ENCODE results near the gene SEMA3C.
A peak's percentile ranks its signal among the peaks of the same experiment; 100 is the strongest.

The SEMA3C gene

DNA sequence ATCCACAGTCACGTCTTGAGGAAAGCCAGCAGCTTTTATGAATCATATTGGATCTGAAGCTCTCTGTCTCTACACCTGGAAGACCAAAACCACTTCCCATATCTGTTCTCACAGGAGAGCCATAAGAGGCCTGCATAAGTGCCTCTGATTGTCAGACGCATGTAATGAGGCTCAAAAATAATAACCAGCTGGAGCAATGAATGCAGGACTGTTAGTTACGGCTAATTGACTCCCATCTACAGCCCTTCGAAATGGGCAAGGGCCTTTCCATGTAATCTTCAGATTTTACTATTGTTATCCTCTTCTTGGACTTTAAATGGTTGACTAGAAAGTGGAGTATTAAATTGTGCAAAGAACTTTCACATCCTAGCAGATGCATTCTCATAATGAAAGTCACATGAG is 4.4 kb upstream of the SEMA3C start:
- no peaks in the 10 kb centered on the region for H3K9me3 ChIP-seq (ENCODE audit: low read length)
- no peaks in the 10 kb centered on the region for H3K36me3 ChIP-seq (ENCODE audit: insufficient read depth, low read length)
- peaks cover 11% of the 10 kb centered on the region for H3K4me1 ChIP-seq (ENCODE audit: insufficient read depth, low read length)
- H3K9ac ChIP-seq (ENCODE audit: low read length): no peak overlapping the region
- no peak overlapping the region for H3K4me3 ChIP-seq (ENCODE audit: low read depth in 1 of 2, low read length in 2 of 2)
- H3K27me3 ChIP-seq (ENCODE audit: control insufficient read depth in 1 of 2, insufficient read depth in 2 of 2, low read length in 2 of 2): no peaks in the 10 kb centered on the region
- H3K27ac ChIP-seq (ENCODE audit: low read depth, low read length): no peak overlapping the region

DNA sequence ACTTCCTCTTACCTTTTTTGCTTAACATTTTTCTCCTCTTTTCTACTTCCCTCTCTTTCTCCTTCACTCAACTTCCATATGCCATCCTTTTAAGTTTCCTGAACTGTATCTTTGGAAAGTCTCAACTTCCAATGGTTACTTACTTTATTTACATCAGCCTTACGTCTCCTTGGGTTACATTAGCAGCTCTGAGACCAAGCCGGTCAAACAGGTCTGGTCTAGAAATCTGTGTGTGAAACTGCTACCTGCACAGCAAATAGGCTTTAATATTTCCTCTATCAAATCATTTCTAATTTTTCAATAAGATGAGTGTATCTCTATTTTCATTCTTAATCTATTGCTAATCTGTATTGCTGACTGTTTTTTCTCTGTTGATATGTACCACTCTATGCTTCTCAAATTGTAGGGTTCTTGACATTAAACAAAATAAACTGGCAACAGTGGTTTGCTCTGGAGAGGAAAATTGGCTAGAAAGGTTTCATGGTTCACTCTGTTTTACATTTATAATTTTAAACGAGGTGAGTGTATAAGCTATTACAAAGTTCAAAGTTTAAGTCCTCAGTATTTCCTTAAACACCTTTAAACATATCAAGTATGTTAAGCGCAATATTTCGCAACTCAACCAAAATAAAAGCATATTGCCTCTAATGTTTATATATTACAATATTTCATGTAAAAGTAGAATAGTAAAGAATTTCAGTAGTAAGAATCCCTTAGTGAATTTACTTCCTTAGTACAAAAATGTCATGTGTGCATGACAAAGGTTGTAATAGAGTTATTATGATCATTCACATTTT is 3.6 kb upstream of the SEMA3C start:
- H3K36me3 ChIP-seq (ENCODE audit: insufficient read depth, low read length): no peaks in the 10 kb centered on the region
- H3K9me3 ChIP-seq (ENCODE audit: low read length): no peaks in the 10 kb centered on the region
- H3K27ac ChIP-seq (ENCODE audit: low read depth, low read length): no peak overlapping the region
- peaks cover 11% of the 10 kb centered on the region for H3K4me1 ChIP-seq (ENCODE audit: insufficient read depth, low read length)
- H3K27me3 ChIP-seq (ENCODE audit: control insufficient read depth in 1 of 2, insufficient read depth in 2 of 2, low read length in 2 of 2): no peaks in the 10 kb centered on the region
- no peak overlapping the region for H3K4me3 ChIP-seq (ENCODE audit: low read depth in 1 of 2, low read length in 2 of 2)
- no peak overlapping the region for H3K9ac ChIP-seq (ENCODE audit: low read length)

DNA sequence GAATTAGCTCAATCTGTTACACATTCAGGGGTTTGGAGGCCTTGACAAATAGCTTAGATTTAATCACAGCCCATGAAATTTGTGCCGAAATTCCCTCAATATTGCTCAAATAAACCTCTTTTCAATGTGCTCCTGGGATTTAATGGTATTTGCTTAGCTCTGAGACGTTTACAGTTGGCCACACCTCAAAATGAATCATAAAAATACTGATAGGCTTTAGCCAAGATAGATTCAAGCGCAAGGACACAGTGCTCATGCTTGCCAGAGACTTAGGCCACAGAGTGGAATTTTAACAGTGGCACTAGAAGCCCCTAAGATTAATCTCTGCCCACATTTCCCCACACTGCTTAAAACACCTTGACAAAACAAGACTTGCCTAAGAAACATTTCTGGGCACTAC is 2.3 kb upstream of the SEMA3C start:
- no peaks in the 10 kb centered on the region for H3K9me3 ChIP-seq (ENCODE audit: low read length)
- no peaks in the 10 kb centered on the region for H3K36me3 ChIP-seq (ENCODE audit: insufficient read depth, low read length)
- no peak overlapping the region for H3K4me3 ChIP-seq (ENCODE audit: low read depth in 1 of 2, low read length in 2 of 2)
- no peak overlapping the region for H3K9ac ChIP-seq (ENCODE audit: low read length)
- peaks cover 18% of the 10 kb centered on the region for H3K4me1 ChIP-seq (ENCODE audit: insufficient read depth, low read length)
- H3K27ac ChIP-seq (ENCODE audit: low read depth, low read length): no peak overlapping the region
- H3K27me3 ChIP-seq (ENCODE audit: control insufficient read depth in 1 of 2, insufficient read depth in 2 of 2, low read length in 2 of 2): no peaks in the 10 kb centered on the region

DNA sequence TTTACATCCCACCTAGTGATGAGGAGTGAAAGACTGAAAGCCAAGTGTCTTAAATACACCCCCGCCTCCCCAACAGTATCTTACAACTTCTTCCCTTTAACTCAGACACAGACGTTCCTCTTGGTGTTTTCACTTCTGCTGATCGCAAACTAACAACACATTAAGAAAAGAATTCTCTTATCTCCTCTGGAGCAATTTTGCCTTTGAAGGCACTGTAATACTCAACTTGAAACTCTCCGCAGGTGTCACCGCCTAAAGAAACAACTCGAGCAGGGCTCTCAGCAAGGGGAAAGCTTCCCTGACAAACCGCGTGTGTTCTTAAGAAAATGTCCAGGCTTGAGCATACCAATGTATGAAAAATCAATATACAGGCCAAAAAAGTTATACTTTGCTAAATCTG is 452 bp downstream of the SEMA3C start:
- Histone ChIP-seq H3K27me3 (ENCODE audit: control insufficient read depth in 1 of 2, insufficient read depth in 2 of 2, low read length in 2 of 2) (no peaks in the 10 kb centered on the region), H3K36me3 (ENCODE audit: insufficient read depth, low read length) (peaks cover 5% of the 10 kb centered on the region), H3K27ac (ENCODE audit: low read depth, low read length) (peak overlapping the region; percentile 56), H3K4me1 (ENCODE audit: insufficient read depth, low read length) (peaks cover 27% of the 10 kb centered on the region), H3K9ac (ENCODE audit: low read length) (peak overlapping the region; percentile 69), H3K9me3 (ENCODE audit: low read length) (no peaks in the 10 kb centered on the region), H3K4me3 (ENCODE audit: low read depth in 1 of 2, low read length in 2 of 2) (peak overlapping the region; percentile 63 to 90)

DNA sequence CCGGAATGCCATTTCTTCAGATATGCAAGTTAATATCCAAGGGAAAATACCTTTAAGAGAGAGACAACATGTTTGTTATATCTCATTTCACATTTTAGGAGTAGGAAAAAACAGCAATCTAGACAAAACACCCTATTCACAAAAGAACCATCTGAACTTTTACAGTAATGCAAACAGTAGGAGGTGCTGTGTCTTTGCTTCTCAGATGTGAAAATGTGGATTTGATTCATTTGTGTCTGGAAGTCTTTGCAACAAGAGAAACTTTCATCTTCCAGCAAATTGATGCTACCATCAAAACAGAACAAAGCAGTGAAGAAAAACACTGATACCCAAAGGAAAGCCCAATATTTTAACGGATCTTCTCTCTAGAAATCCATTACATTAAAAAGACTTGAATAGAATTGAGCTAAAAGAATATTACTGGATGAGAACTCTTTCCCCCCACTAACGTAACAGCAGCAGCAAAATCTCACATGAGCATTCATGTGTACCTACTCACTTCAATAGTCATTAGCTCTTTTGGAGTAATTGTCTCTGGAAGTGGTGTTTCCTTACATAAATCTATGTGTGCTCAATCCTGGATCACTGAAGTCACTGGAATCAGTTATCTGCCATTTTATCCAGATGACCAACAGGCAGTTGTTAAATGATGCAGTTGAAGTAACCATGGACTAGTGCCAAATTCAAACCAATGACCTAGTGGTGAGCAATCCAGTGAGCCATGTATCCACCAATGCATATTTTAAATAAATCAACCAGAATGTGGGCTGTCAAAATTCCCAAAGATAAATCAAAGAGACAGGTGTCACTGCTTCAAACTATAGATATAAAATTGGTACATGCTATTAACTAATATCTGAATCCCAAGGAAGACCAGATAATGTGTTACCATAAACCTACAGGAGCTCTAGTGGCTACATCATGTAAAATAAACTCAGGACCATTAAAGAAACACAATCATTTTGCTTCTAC is 1.8 kb downstream of the SEMA3C start:
- no peaks in the 10 kb centered on the region for H3K9me3 ChIP-seq (ENCODE audit: low read length)
- H3K36me3 ChIP-seq (ENCODE audit: insufficient read depth, low read length): peaks cover 5% of the 10 kb centered on the region
- H3K9ac ChIP-seq (ENCODE audit: low read length): no peak overlapping the region
- H3K4me3 ChIP-seq (ENCODE audit: low read depth in 1 of 2, low read length in 2 of 2): peak overlapping the region; percentile 30 to 90
- peak overlapping the region; percentile 16 for H3K27ac ChIP-seq (ENCODE audit: low read depth, low read length)
- H3K27me3 ChIP-seq (ENCODE audit: control insufficient read depth in 1 of 2, insufficient read depth in 2 of 2, low read length in 2 of 2): no peaks in the 10 kb centered on the region
- peaks cover 33% of the 10 kb centered on the region for H3K4me1 ChIP-seq (ENCODE audit: insufficient read depth, low read length)

DNA sequence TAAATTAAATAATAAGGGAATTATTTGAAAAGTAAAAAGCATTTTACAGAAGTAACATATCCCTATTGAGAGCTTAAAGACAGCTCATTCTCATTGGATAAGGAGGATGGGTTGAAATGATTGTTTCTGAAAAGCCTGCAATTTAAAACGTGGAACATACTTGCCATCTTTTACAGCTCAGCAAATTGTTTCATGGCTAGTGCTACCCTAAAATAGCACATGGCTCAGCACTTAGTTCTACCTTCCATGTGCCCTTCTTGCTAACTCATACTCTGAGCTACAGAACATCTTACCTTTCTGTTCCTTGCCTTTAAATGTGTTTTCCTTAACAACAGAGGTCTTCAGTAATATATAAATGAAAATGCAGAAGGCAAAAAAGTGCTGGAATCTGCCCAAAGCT is 8.6 kb downstream of the SEMA3C start:
- Histone ChIP-seq H3K27ac (ENCODE audit: low read depth, low read length) (no peak overlapping the region), H3K4me1 (ENCODE audit: insufficient read depth, low read length) (peaks cover 20% of the 10 kb centered on the region), H3K4me3 (ENCODE audit: low read depth in 1 of 2, low read length in 2 of 2) (no peak overlapping the region), H3K27me3 (ENCODE audit: control insufficient read depth in 1 of 2, insufficient read depth in 2 of 2, low read length in 2 of 2) (no peaks in the 10 kb centered on the region), H3K9me3 (ENCODE audit: low read length) (no peaks in the 10 kb centered on the region), H3K9ac (ENCODE audit: low read length) (no peak overlapping the region), H3K36me3 (ENCODE audit: insufficient read depth, low read length) (peaks cover 4% of the 10 kb centered on the region)

DNA sequence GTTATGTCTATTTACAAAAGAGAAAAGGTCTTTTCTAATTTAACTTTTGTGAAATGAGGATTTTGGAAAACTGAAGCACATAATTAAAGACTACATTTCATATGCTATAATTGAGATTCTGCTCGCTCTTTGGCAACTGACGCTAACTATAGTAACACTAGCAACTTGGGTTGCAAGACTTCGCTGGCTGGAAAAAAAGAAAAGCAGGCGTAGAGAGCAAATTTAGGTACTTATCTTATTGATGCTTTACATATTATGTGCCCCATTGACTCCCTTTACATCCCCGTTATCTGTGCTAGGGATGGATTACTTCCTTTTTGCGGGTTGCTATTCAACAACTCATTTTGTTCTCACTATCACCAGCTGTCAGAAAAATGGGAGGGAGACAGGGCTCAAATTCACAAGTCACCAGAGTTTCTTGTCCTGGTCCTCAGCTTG is 10.5 kb downstream of the SEMA3C start:
- Histone ChIP-seq H3K27ac (ENCODE audit: low read depth, low read length) (no peak overlapping the region), H3K4me1 (ENCODE audit: insufficient read depth, low read length) (peaks cover 16% of the 10 kb centered on the region), H3K36me3 (ENCODE audit: insufficient read depth, low read length) (peaks cover 6% of the 10 kb centered on the region), H3K9ac (ENCODE audit: low read length) (no peak overlapping the region), H3K27me3 (ENCODE audit: control insufficient read depth in 1 of 2, insufficient read depth in 2 of 2, low read length in 2 of 2) (no peaks in the 10 kb centered on the region), H3K4me3 (ENCODE audit: low read depth in 1 of 2, low read length in 2 of 2) (no peak overlapping the region), H3K9me3 (ENCODE audit: low read length) (no peaks in the 10 kb centered on the region)

DNA sequence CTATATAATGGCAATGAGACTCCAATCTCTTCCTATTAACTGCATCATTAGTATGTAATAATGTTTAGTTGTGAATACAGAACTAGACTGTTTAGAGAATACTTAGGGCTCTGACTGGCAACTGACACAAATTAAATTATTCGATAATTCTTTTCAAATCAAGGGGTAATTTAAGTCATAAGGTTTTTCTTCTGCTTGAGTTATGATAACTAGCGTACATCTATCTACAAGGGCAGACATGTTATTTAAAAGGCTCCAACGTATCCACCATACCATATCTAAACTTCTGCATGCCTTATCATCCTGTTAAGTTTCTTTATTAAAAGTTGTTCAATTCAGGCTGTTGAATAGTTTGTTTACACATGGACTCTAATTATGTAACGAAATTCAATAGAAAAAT is 11.2 kb downstream of the SEMA3C start:
- H3K4me1 ChIP-seq (ENCODE audit: insufficient read depth, low read length): peaks cover 13% of the 10 kb centered on the region

DNA sequence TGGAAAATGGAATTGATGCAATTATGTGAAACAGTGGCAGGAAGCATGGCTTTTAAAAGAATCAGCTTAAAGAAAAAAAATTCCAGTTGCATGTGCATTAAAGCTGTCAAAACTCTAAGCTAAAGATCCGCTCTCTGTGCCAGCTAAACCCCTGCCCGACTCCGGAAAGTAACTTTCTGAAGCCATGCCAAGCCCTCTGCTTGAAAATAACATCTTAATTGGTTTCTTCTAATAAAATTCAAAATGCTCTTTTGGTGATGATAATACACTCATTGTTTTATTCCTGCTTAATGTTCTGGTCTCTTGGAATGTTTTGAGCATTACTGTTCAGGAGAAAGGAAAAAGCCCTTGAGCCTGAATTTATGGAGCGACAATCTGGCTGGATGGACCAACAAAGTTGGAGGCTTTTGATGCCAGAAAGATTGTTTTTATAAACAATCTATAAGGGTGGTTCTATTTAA is 11.7 kb downstream of the SEMA3C start:
- Histone ChIP-seq H3K9me3 (ENCODE audit: low read length) (no peaks in the 10 kb centered on the region), H3K27ac (ENCODE audit: low read depth, low read length) (no peak overlapping the region), H3K9ac (ENCODE audit: low read length) (no peak overlapping the region), H3K27me3 (ENCODE audit: control insufficient read depth in 1 of 2, insufficient read depth in 2 of 2, low read length in 2 of 2) (no peaks in the 10 kb centered on the region), H3K4me1 (ENCODE audit: insufficient read depth, low read length) (peaks cover 11% of the 10 kb centered on the region), H3K4me3 (ENCODE audit: low read depth in 1 of 2, low read length in 2 of 2) (no peak overlapping the region), H3K36me3 (ENCODE audit: insufficient read depth, low read length) (peaks cover 6% of the 10 kb centered on the region)

More for the DNA sequence above, 11.2 kb downstream of the SEMA3C start:
- Histone ChIP-seq H3K9ac (ENCODE audit: low read length) (no peak overlapping the region), H3K27ac (ENCODE audit: low read depth, low read length) (no peak overlapping the region), H3K27me3 (ENCODE audit: control insufficient read depth in 1 of 2, insufficient read depth in 2 of 2, low read length in 2 of 2) (no peaks in the 10 kb centered on the region), H3K36me3 (ENCODE audit: insufficient read depth, low read length) (peaks cover 6% of the 10 kb centered on the region), H3K4me3 (ENCODE audit: low read depth in 1 of 2, low read length in 2 of 2) (no peak overlapping the region), H3K9me3 (ENCODE audit: low read length) (no peaks in the 10 kb centered on the region)

DNA sequence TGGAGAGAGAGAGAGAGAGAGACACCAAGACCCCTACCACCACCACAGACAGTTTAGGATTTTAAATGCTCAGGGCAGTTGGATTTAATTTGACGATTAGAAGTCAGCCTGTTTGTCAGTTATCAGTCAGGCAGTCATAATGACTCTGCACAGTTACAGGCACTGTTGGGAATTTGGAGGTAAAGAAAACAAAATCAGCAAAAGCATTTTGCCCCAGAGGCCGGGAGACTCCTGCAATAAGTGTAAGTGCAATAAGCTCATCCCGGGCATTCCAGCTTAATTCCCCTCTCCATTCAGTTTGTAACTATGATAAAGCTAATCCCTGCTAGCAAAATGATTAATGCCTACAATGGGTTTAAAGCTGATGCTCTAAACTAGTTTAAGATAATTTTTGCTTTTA is 13.5 kb downstream of the SEMA3C start:
- no peak overlapping the region for H3K4me3 ChIP-seq (ENCODE audit: low read depth in 1 of 2, low read length in 2 of 2)
- H3K27ac ChIP-seq (ENCODE audit: low read depth, low read length): no peak overlapping the region

DNA sequence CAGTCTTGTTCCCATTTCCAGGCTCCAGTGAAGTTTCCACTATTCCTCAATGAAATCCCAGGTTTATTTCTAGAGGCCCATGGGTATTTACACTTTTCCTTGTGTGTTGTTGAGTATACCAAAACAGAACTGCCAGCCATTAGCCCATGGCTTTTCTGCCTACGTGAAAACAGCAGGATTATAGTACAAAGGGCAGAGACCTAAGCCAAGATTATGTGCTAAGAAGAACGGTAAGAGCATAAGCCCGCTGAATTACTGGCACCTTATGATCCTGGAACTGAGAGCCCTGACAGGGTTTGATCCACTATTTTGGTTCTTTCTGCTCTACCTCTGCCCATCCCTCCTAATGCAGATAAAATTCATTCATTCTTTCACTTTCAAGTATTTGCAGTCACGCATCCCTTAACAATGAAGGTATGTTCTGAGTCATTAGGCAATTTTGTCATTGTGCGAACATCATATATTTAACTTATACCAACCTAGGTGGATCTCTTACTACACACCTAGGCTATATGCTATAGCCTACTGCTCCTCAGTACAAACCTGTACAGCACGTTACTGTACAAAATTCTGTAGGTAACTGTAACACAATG is 16.0 kb downstream of the SEMA3C start:
- H3K4me3 ChIP-seq (ENCODE audit: low read depth in 1 of 2, low read length in 2 of 2): no peak overlapping the region
- H3K9ac ChIP-seq (ENCODE audit: low read length): no peak overlapping the region
- peak overlapping the region; percentile 61 for H3K27ac ChIP-seq (ENCODE audit: low read depth, low read length)
- H3K27me3 ChIP-seq (ENCODE audit: control insufficient read depth in 1 of 2, insufficient read depth in 2 of 2, low read length in 2 of 2): no peaks in the 10 kb centered on the region
- H3K9me3 ChIP-seq (ENCODE audit: low read length): no peaks in the 10 kb centered on the region
- H3K4me1 ChIP-seq (ENCODE audit: insufficient read depth, low read length): peaks cover 27% of the 10 kb centered on the region
- H3K36me3 ChIP-seq (ENCODE audit: insufficient read depth, low read length): peaks cover 6% of the 10 kb centered on the region

More for the DNA sequence above, 13.5 kb downstream of the SEMA3C start:
- Histone ChIP-seq H3K9ac (ENCODE audit: low read length) (no peak overlapping the region), H3K9me3 (ENCODE audit: low read length) (no peaks in the 10 kb centered on the region), H3K4me1 (ENCODE audit: insufficient read depth, low read length) (peaks cover 26% of the 10 kb centered on the region), H3K27me3 (ENCODE audit: control insufficient read depth in 1 of 2, insufficient read depth in 2 of 2, low read length in 2 of 2) (no peaks in the 10 kb centered on the region), H3K36me3 (ENCODE audit: insufficient read depth, low read length) (peaks cover 6% of the 10 kb centered on the region)
